GM12872 (cell line): Measurements from ENCODE around the gene PRCP.

Source experiments
- TF ChIP-seq, protein P1 (sequence below): IDR thresholded peaks from 3 replicates; pipeline ENCODE4 v1.5.1; 2011; ENCODE audit warnings: low read depth, mild to moderate bottlenecking, low read length, moderate library complexity; ENCODE audit not compliant: insufficient read depth

PRCP gene

DNA sequence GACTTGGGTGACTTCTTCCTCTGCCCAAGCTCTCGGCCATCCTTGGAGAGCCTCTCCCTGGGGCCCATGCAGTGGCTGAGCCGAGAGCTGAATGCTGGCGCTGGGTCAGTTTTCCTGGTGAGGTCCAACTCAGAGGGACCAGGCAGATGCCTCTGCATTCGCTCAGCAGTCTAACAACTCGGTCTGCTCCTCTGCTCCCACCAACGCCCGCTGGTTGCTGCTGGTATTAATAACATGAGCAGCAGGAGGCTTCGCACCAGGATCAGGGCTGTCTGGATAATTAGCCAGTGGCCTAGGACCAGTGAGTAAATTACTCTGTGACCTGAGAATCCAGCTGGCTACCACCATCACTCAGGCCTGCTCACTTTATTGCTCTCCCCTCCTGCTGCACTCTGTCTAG lies 88.9 kb downstream of the PRCP start:
- TF ChIP-seq, protein P1, sequence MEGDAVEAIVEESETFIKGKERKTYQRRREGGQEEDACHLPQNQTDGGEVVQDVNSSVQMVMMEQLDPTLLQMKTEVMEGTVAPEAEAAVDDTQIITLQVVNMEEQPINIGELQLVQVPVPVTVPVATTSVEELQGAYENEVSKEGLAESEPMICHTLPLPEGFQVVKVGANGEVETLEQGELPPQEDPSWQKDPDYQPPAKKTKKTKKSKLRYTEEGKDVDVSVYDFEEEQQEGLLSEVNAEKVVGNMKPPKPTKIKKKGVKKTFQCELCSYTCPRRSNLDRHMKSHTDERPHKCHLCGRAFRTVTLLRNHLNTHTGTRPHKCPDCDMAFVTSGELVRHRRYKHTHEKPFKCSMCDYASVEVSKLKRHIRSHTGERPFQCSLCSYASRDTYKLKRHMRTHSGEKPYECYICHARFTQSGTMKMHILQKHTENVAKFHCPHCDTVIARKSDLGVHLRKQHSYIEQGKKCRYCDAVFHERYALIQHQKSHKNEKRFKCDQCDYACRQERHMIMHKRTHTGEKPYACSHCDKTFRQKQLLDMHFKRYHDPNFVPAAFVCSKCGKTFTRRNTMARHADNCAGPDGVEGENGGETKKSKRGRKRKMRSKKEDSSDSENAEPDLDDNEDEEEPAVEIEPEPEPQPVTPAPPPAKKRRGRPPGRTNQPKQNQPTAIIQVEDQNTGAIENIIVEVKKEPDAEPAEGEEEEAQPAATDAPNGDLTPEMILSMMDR: no peak

DNA sequence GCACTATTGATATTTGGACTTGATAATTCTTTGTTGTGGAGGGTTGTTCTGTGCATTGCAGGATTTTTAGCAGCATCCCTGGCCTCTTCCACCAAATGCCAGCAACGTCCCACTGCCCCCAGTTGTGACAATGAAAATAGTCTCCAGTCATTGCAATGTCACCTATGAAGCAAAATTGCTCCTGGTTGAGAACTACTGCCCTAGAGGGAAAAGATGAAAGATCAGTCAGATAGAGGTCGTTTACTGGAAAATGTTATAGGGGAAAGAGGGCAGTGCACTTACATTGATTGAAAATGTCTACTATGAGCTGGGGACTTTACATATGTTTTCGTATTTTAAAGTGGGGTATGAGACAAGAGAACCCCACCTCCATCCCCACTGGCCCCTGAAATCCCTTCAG lies 89.5 kb downstream of the PRCP start:
- TF ChIP-seq, protein P1: no peak

DNA sequence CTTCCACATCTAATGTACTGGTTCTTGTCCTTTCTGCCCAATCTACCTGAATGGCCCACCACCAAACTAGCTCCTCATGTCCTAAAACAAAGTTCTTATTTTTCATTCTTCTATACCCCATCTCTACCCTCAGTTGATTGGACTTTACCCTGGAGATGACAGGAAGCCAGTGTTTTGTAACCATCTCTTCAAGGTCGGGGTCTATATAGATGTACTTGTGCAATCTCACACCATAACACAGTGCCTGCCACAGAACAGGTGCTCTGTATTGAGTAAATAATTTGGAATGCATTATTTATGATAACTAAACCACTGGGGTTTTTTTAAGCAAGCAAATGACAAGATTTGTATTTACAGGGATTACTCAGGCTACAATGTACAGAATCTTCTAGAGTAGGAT lies 89.9 kb downstream of the PRCP start:
- TF ChIP-seq, protein P1: no peak

DNA sequence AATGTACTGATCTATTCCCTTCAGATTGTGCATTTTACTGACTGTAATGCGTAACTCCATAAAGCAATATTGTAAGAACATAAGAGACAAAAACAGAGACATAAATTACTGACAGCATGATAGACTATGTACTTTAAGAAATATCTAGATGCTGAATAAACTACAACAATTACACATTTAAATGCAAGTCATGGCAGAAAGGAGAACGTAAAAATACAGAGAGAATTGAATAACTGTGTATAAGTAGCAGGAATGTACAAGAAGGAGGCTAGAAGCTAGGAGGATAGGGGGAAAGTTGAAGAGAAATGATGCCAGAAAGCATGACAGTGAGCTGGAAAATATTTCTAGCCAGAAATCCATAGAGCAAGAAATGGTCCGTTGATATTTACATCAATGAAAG lies 92.6 kb downstream of the PRCP start:
- TF ChIP-seq, protein P1: no peak

DNA sequence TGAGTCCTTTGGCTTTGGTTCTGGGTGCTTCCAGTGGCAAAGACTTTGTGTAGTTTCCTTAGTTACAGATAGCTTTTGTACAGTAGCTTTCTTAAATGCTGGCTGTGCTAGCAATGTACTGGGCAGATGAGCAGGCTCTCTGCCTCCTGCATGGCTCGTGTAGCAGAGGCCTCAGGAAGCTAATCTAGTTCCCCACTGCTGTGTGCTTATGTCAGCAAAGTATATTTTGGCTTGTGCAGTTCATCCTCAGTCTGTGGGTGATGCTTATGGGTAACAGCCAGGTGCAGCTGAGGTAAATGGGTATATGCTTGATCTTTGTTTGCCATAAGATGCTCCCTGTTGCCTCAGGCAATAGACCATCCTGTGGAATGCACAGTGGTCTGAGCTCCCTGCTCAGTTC lies 97.5 kb downstream of the PRCP start:
- TF ChIP-seq, protein P1: no peak

DNA sequence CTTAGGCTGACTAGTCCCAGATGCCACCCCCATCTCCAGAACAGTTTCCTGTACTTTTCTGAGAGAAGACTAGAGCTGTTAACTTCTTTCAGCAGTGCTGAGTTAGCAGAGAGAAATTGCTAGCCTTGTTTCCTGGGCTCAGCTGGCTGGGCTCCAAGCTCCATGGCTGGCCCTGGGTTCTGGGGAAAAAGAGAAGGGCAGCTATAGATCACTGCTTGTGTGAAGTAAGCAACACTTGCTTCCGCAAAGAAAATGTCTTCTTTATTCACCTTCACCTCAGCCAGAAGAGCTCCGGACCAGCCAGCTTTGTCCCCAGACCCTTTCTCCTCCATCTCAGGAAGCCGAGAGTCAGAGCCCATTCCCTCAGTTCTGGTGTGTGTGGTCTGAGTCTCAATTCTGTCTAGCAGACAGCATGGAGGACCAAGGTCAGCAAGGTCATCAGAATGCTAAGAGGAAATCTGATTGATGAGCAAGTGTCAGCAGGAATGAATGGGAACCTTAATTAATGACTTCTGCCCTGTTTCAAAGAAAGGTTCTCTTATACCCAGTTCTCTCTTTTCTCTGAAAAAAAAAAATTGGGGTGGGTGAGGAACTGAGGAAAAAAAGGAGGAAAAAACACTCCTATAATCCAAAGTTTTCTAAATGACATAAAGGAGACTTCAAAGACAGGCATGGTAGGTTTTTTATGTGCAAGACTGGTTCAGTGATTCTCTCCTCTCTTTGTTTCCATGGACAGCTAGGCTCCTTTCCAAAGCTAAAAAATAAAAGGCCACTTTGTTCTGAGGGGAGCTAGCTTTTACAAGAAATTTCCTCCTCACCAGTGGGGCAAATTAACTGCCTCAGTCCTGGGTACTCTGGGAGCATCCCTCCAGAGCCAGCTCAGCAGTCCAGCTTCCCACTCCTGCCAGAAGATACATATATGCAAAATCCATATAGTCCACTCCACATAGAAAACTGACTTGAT lies 103.0 kb downstream of the PRCP start:
- TF ChIP-seq, protein P1: no peak

DNA sequence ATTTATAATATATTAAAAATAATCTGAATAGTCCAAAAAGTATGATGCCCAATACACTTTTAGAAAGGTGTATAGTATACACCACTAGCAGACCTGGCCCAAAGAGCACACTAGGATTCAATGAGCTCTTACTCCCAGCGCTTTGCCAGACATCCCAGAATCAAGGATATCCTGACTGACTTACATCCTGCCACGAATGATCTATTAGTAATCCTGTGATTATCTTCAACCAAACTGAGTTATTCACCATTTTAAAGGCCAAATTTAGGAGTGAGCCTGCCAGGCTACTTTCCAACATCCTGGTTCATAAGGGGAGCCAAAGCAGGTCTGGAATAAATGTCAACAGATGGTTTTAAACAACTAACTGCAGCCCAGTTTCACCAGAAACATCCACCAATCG lies 105.7 kb downstream of the PRCP start:
- TF ChIP-seq, protein P1: no peak
